Fibroblast of skin of right biceps (primary cell): ENCODE results near the gene SIVA1.
A peak's percentile ranks its signal among the peaks of the same experiment; 100 is the strongest.

Experiments
- DNase-seq: peaks from one replicate; pipeline ENCODE4 v3.0.0-alpha.2; 2013

Gene SIVA1

DNA sequence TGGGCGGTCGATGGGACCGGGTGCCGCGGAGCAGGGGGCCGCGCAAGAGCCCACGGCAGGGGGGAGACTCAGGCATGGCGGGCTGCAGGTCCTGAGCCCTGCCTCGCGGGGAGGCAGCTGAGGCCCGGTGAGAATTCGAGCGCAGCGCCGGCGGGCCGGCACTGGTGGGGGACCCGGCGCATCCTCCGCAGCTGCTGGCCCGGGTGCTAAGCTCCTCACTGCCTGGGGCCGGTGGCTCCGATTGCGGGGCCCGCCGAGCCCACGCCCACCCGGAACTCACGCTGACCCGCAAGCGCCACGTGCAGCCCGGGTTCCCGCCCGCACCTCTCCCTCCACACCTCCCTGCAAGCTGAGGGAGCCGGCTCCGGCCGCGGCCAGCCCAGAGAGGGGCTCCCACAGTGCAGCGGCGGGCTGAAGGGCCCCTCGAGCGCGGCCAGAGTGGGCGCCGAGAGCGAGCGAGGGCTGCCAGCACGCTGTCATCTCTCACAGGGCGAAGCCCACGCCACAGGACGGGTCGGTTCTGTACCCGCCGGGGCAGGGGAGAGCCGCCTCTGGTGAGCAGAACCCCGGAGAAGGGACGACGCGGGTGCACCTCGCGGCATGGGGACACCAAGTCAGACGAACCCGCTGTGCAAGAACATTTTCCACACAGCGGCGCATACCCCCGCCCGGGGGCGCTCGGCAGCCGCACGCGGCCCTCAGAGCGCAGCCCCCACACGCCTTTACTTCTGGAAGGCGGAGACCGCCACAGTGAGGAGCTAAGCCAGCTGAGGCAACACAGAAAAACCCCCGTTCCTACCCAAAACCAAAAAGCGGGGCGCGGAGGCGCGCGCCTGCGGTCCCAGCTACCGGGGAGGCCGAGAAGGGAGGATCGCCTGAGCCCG, 1.2 kb upstream of the SIVA1 start:
- DNase-seq = no peak

DNA sequence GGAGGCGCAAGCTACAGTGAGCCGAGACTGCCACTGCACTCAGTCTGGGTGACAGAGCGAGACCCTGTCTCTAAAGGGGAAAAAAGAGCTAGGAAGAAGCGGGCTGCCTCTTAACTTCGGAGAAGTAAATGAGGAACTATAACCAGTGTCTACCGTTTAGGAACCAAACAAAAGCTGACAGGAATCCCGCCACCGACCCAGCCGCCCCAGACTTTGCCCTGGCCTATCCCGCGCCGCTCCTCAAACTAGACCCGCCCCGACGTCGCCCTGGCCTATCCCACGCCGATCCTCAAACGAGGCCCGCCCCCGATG, 568 bp upstream of the SIVA1 start:
- DNase-seq = no peak

DNA sequence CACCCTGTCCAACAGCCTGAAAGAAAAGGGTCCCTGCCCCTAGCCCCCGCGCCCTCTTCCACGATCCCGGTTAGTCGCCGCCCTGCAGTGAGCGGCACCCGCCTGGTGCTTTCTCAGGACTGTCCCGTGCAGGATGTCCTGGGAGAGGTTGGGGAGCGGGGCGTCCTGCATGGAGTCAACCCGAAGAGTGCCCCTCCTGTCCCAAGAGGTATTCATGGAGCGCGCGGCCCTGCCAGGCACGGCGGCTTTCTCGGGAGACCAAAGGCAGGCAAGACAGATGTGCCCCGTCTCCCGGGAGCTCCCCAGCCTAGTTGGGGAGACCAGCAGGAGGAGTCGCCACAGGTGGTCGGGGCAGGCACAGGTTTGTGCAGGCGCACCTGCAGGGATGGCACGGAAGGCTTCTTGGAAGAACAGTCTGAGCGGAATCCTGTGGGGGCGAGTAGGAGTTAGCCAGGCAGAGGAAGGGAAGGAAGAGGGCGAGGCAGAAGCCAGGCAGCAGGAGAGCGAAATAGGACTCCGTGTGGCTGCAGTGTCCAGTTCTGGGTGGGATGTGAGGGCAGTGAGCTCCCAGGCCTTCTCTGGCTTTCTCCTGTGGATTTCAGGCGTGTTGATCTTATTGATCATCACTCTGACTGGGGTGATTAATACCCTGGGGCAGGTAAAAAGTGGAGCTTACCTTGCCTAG, 723 bp downstream of the SIVA1 start:
- no peak for DNase-seq

DNA sequence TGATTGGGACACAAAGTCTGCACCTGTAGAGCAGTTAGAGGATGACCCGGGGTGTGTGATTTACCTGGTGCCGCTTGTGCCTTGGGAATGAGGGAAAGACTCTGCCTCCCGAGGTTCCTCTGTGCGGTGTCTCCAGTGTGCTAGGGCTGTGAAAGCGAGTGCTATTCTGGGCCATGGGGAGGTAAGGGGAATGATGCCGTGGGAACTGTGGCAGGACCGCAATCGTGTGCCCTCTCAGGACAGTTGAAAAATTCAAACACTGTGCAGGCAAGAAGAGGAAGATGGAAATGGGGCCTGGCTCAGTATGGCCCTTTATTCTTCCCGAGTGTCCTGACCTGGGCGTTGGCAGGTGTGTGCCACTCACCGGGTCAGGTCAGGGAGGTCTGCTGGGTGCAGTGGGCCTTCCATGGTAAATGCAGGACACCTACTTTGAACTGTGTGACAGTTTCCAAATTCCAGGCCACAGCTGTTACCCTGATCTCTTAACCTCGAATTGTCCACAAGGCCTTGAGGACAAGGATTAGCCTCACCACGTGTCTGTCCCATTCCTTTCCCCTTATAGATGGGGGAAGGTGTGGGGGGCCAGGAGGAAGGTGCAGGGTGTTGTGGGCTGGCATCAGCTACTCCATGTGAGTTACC, 1.4 kb downstream of the SIVA1 start:
- no peak for DNase-seq

DNA sequence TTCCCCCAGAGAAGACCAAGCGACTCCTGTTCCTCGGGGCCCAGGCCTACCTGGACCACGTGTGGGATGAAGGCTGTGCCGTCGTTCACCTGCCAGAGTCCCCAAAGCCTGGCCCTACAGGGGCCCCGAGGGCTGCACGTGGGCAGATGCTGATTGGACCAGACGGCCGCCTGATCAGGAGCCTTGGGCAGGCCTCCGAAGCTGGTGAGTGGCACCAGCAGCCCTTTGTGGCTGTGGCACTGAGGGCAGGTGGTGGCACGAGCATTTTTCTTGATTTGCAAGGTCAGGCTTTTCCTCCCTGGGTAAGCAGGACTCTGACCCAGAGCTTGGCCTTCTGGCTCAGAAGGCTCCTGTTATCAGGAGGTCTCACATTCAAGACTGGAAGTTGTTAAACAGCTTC, 2.7 kb downstream of the SIVA1 start:
- no peak for DNase-seq

DNA sequence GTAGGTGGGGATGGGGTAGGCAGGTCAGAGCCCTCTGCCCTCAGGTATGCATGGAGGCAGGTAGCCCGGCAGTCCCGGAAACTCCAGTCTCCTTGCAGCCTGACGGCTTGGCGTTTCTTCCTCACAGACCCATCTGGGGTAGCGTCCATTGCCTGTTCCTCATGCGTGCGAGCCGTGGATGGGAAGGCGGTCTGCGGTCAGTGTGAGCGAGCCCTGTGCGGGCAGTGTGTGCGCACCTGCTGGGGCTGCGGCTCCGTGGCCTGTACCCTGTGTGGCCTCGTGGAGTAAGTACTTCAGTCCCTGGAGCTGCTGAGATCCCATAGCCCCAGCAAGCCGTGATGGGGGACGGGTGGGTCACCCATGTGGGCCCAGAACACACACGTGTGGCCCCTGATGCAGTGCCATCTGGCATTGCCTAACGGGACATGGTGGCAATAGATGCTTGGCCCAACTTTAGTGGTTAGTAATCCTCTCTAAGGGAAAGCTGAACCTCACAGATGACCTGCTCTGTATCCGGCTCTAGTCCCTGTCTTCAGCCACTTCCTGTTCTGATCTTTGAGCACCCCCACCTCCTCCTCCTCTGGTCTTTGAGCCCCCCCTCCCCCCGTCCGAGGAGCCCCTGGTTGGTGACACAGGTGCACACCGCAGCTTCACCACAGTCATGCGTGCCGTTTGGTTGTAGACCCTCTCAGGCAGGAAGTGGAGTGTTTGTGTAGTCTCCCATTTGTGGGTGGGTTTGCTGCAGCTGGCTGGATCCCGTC, 3.7 kb downstream of the SIVA1 start:
- DNase-seq = no peak

DNA sequence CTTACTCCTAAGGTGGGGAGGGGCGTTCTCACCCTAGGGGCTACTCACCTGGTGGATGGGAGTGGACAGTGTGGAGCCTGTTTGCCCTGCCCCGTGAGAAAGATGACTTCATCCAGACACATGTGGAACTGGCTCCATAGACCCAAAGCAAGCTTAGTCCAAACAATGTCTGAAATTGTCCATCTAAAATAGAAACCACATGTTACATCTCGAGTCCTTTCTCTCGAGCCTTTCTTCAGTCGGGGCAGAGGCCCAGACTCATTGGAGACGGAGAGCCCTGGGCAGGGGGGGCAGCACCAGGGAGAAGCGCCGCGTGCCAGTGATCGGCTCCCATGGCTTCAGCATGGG, 4.3 kb downstream of the SIVA1 start:
- DNase-seq = no peak

DNA sequence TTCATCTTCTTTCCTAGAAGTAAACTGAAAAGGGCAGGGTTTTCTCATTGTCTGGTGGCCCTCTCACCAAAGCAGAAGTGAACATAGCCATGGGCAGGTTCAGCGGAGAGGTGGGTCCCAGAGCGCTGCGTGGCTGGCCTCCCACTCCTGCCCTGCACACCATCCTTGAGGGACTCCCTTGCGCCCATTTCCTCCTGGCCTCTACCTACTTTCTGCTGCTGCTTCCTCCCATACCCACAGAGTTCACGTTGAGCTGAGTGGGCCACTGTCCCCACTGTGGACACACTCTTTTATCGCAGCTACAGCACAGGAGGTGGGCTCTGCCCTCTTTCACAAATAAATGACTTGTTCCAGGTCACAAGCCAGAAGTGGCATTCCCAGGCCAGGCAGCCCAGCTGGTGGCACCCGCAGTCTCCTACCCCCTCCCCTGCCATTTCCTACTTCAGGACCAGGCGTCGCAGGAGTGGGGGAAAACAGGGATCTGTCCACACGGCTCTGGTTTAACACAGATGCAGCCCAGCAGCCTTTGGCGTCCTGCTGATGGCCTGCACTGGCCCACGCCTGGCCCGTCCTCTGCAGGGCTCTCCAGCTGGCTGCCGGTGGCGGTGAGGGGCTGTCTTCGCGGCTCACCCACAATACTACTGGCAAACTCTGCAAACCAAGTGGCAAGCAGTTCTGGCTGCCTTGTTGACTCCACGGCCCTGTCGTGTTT, 4.9 kb downstream of the SIVA1 start:
- no peak for DNase-seq

DNA sequence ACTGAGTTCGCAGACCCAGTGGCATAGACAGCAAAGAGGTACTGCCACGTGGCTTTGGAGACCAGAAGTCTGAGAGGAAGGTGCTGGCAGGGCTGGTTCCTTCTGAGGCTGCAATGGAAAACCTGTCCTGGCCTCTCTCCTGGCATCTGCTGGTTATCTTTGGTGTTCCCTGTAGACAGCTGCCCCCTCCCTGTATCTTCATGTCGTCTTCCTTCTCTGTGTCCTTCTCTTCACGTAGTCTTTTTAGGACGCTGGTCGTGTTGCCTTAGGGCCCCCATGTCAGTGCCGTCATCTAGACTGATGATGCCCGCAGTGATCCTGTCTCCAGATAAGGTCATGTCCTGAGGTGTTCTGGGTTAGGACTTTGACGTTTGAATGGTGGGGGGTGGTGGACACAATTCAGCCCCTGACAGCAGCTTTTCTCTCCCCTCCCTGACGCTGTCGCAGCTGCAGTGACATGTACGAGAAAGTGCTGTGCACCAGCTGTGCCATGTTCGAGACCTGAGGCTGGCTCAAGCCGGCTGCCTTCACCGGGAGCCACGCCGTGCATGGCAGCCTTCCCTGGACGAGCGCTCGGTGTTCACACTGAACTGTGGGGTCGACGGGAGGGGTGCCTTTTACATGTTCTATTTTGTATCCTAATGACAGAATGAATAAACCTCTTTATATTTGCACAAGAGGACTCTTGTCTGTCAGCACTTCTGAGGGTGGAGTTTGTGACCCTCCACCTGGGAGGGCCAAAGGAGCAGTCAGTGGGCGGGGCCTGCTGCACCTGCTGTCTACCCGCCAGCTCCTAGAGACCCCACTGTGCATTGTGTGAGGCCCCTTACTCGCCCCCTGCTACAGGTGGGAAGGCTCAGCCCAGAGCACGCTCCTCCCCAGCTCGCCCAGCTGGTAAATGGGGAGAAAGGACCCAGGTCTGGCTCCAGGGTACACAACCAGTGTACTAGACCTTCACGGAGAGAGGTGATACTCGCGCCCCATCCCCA, 6.3 kb downstream of the SIVA1 start:
- DNase-seq = no peak

DNA sequence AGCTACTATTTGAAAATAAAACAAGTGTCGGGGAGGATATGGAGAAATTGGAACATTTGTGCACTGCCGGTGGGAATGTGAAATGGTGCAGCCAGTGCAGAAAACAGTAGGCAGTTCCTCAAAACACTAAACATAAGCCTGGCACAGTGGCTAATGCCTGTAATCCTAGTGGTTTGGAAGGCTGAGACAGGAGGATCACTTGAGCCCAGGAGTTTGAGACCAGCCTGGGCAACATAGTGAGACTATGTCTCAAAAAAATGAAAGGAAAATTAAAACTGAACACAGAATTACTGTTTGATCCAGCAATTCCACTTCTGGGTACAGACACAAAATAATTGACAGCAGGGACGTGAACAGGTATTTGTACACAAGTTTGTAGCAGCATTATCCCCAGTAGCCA, 12.6 kb downstream of the SIVA1 start:
- DNase-seq = no peak

DNA sequence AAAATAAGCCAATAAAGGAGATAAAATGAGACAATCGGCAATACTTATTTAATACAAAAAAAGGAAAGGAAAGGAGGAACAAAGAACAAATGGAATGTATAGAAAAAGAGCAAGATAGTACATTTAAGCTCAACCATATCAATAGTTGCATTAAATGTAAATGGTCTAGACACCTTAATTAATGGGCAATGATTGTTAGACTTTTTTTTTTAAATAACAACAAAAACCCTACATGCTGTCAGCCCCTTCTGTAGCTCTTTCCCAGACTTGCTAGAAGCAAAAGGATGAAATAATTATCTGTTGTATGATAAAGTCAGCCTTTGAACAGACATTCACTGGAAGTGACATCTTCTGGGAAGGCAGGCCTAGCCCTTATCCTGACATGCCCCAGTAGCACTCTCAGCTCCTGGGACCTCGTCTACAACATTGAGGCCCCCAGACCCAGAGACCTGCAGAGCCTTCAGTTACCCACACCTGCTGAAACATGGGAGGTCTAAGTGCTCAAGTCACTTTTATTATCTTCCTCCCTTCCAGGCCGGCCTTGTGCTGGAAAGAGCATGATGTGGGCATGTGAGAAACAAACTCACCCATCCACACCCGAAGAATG, 13.4 kb downstream of the SIVA1 start:
- DNase-seq = no peak

DNA sequence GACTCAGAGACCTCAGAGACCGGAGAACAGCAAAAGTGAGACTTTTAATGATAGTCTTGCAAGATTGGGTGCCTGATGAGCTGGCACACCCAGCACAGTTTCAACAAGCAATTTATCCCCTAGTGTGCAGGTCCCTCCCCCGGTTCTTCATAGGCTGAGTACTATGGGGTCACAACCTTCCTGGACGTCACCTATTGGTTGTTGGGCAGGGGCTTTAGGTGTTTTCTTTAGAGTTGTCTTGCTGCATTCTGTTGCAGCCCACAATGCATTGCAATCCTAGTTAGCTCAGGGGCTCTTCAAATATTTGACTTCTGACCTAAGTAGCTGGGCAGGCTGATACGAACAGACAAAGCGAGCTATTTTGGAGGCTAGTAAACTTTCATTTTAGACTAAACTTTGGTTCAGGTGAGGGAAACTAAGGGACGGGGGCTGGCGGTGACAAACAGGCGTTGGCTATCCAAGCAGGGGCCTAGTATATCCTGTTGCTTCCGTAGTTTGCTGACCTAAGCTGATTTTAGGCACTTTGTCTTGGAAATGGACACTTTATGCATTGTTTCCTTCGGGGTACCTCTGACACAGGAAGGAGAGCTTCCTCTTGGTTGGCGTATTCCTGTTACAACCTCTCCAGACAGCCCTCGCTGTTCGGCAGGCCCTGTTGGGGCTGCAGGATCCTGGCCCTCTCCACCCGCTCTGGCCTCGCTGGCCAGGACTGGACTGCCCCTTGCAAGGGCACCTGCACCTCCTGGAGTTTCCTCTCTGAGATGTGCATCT, 14.1 kb downstream of the SIVA1 start:
- no peak for DNase-seq

DNA sequence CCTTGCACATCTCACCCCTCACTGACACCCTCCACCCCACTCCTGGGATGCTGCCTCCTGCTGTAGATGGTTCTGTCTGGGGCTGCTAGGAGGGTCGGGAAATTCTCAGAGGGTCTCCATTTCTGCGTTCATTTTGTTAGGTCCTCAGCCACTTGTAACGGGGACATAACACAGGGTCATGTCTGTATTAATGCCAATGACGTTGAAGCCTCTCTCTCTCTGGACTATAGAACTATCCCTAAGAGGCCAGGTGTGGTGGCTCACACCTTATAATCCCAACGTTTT, 14.6 kb downstream of the SIVA1 start:
- DNase-seq = no peak

DNA sequence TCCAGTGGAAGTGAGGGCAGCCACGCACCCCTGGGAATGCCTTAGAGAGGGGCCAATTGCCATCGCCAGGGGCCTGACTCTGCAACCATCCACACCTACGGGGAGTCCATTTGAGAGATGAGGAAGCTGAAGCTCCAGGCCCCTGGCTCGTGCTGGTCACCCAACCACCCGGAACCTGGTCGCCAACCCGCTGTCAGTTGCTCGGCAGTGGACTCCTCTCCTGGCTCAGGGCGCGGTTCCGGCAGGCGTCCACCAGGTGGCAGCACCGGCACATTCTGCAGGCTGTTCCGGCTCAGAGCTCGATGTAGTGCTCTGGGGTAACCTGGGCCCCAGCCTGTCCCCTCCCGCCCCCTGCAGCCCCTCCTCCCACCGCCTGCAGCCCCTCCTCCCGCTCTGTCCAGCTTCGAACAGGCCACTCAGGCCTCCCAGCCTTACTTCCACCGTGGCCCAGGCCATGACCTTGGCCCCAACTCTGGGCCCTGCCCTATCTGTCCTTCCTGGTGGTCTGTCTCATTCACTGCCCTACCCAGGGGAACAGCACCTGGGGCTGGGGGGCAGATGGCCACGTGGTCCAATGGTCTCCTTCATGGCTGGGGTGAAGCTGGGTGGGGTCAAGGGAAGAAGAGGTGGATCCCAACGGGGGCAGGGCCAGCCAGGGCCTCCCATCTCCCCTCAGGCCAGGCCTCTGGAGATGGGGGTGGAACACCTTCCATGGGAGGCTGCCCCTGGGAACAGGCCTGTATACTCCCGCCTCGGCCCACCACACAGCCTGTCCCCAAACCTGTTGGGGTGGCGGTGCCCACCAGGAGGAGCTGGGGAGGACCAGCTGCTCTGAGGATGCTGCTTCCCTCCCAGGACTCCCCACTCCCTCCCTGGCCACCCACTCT, 15.7 kb downstream of the SIVA1 start:
- DNase-seq = peak; percentile 72

DNA sequence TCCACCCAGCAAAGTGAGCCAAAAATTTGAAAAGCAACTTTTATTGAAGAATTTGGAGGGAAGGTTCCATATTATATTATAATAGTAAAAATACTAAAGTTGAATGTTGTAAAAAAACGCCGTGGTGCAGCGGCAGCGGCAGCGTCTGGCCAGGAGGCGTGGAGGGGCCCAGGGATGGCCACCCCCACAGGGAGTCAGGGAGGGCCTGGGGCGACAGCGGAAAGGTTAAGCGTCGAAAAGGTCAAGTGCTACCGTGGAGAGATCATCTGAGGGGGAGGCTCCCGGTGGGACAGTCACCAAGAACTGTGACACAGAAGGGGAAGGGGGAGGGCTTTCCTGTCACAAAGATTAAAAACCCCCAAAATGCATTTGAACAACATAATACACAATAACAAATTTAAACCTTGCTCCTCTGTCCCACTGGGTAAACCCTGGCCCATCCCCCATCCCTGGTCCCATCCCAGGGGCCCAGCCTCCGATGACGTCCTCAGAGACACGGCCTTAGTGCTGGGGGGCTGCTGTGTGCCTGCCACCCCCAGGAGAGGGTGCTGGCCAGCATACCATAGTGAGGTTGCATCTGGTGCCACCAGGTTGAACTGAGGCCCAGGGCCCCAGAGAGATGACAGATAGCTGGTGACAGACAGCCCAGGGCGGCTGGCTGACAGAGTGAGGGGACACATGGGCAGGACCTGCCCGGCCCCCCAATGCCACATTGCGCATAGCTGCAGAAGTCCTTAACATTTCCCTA, 16.6 kb downstream of the SIVA1 start:
- no peak for DNase-seq

DNA sequence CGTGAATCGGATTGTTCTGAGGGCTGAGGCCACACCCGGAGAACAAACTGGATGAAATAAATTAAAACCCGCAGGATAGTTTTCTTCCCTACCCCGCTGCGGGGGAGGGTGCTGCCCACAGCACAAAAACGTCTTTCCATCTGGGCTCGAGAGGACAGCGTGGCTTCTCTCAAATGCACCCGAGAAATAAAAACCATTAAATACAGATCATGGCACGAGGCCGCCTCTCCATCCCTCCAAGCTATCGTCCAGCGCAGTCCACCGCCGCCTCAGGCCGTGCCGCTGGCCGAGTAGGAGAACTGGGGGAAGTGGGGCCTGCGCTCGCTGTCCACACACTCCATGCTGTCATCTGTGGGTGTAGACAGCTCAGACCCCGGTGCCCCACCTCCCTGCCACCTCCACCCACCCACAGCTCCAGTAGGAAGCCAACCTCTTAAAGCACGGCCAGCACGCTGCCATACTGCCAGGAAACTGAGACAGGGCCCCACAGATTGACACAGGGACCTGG, 17.2 kb downstream of the SIVA1 start:
- no peak for DNase-seq

DNA sequence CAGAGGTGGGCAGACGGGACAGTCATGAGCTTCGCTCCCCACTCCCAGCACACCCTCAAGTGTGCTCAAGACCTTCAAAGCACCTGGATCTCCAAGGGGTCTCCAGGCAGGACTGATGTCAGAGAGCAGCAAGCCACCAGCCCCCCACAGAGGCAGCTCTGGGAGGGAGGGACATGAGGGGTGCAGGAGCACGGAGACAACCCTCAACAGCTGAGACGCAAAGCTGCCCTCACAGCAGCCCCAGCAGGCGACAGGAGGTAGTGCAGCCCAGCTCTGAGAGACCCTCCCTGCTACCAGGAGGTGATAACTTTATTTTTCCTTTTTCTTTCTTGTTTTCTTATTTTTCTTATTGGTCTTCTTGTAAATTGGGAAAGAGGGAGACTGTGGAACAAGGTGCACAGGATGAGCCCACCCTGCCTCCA, 17.9 kb downstream of the SIVA1 start:
- DNase-seq = no peak

DNA sequence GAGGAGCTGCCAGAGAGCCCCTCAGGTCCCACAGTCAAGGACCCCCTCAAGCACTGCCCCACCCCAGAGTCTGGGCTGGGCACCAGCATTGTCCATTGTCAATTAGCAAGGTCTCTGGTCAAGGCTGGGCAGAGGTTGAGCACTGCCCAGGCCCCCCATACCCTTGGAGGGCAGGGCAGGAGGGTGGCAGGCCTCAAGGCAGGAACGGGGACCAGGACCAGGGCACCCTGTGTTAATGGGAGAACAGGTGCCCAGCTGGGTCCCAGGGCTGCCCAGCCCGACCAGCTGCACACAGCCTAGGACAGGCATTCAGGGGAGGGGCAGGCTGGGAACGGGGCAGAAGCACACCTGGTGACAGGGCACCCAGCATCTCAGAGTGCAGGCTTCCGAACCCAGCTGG, 18.4 kb downstream of the SIVA1 start:
- DNase-seq = no peak
